IPS-NIHi11 (cell line): Measurements from ENCODE around the gene DMXL1.

ENCODE experiments used
- DNase-seq: peaks from one replicate; pipeline ENCODE4 v3.0.0; 2012; ENCODE audit warnings: mixed read lengths, low spot score

DMXL1 gene, protein sequence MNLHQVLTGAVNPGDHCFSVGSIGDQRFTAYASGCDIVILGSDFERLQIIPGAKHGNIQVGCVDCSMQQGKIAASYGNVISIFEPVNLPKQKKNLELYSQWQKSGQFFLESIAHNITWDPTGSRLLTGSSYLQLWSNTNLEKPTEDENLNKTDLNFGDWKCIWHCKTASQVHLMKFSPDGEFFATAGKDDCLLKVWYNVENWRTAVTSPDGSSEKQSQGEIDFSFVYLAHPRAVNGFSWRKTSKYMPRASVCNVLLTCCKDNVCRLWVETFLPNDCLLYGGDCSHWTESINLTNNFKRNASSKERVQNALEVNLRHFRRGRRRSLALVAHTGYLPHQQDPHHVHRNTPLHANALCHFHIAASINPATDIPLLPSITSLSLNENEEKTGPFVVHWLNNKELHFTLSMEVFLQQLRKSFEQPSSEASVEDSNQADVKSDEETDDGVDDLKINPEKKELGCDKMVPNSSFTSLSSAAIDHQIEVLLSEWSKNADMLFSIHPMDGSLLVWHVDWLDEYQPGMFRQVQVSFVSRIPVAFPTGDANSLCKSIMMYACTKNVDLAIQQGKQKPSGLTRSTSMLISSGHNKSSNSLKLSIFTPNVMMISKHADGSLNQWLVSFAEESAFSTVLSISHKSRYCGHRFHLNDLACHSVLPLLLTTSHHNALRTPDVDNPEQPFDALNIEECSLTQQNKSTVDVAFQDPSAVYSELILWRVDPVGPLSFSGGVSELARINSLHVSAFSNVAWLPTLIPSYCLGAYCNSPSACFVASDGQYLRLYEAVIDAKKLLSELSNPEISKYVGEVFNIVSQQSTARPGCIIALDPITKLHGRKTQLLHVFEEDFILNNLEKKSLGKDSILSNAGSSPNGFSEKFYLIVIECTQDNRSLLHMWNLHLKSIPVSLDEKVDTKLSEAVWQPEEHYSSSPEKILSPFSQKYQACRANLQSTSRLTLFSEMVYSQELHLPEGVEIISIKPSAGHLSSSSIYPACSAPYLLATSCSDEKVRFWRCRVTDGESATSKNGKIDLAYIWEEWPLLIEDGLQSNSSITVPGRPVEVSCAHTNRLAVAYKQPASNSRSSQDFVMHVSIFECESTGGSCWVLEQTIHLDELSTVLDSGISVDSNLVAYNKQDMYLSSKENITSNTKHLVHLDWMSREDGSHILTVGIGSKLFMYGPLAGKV (N-terminal part only)

DNA sequence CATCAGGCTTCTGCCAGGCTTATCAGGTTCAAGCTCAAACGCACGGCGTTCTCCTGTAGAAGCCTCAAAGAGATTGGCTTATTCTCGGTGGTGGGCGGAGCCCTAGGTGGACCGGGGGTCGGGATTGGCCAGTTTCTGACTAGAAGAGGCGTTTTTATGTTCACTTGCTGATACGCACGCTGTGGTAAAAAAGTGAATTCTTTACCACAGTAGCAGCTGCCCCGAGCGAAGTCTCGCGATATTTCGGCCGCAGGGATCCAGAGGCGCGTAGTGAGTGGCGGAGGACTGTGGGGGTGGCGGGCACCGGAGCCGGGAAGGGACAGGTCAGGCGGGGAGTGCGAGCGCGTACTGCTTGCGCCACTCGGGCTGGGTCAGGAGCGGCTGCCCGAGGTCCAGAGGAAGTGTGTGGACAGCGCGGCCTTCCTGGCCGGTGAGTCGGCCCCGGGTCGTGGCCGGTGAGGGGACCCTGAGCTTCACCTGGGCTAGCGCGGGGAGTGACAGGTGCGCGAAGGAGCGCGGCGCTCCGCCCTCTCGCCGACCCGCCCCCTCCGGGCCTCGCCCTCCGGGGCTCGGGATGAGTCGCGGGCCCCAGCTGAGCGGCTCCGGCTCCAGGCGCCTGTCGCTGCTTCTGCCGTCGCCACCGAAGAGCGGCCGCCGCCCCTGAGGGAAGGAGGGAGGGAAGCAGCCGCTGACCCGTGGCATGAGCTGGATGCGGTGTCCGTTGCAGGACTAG is at the start of gene DMXL1:
Gene DMXL1, plus strand, starts transcription at position 260 of the 733 bp plus-strand sequence. CDS start 483 bp downstream, outside the sequence.
- DNase-seq = peak; percentile 86

DNA sequence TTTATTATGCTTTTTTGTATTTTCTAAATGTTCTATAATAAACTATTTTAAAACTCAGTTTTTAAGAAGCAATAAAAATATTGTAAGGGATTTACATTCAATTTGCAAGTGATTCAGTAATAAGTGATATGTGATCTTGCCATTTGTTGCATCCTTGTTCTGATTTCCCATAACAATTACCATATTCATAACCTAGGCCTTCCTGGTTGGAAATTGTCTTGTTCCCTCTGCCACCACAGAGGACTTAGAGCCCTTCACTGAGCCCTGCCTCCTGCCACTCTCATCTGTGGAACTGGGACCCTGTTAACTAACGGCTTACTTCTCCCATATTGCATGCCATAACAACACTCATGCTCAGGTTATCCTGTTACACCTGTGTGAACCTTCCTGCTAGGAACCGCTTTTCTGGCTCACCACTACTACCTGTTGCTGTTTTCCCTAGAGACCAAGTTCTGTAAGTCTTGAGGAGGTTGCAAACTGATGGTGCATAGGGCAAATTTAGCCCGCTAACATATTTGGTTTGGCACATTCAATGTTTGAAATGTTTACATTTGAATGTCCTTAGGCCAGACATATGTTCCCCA is 49.6 kb upstream of the DMXL1 start:
- no peak for DNase-seq

DNA sequence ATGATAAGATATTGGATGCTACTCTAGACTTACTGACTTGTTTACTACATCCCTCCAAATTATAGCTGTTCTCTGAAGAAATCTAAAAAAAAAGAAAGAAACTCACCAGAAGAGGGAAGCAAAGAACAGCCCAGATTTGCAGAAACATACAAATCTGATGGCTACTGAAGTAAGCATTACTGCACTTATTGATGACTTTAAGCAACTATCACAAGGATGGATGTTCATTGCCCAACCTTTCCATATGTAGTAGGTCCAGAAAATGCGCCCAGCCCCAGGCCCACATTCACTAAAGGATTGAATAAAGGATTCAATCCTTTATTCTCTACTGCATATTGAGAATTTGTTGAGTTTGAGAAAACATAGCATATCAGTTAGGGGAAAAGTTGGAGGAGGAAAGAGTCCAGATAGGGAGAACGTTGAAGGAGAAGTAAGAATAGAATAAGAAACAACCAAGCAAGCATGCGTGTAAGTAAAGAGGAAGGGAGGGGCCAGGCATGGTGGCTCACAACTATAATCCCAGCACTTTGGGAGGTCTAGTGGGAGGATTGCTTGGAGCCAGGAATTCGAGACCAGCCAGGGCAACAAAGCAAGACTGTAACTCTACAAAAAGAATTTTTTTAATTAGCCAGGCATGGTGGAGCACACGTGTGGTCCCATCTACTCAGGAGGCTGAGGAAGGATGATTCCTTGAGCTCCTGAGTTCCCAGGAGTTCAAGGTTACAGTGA is 48.7 kb upstream of the DMXL1 start:
- DNase-seq = peak; percentile 41

DNA sequence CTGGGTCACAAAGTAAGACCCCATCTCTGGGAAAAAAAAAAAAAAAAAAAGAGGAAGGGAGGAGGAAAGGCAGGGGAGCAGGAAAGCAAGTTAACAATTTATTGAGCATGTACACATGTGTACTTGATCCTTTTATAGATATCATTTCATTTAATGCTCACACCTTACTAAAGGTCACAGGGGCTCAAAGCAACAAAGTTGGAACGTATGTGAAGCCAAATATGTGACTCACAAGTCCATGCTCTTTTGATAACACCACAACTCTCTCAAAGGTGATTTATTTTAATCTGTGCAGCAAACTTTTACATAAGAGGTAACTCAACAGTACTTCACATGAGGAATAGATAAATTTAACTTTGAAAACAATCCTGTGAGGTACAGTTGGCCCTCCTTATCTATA is 48.1 kb upstream of the DMXL1 start:
- DNase-seq = no peak

DNA sequence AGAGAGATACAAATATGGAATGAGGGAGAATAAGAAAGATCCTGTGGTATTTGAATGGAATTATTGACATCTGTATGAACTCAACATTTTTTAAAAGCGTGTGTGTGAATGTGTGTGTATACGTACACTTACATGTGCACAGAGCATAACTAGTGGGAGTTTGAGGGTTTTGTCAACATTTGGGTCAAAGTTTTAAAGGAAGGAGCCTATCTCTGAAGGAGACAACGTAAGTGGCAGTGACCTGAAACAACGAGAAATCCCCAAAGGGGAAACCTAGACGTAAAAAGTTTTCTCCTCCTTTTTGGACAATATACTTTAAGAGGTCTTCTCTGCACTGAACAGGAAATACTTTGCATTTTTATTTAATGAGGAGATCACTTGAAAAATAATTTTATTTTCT is 42.3 kb upstream of the DMXL1 start:
- no peak for DNase-seq

DNA sequence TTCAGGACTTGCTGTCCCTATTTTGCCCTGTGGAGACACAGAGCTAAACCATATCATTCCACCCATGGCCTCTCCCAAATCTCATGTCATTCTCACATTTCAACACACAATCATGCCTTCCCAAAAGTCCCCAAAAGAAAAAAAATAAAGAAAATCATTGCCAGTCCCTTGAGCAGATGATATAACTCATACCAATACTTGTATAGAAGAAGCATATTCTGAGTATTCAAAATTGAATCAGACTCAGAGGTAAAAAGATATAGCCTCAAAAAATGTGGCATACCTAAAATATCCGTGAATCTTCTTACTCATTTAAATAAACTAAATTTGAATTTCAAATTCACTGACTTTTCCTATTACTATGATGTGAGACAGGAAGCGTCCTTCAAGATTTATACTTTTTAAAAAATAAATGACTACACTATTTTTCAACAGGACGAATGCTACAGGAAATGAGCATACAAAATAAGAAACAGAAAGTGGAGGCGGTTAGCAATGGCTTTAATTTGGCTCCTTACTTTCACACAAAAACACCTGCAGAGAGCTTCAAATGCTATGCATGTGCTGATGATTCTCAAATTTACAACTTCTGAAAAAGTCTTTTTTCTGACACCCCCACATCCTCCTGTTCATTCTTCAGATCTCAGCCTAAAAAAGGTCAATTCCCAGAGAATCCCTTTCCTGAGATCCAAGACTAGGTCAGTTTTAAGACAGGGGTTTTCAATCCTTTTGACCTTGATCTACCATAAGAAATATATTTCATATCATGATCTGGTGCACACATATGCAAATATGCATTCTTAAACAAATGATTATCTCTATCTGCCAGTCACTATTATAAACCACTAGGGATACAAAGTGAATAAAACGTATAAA is 39.6 kb upstream of the DMXL1 start:
- DNase-seq = no peak

DNA sequence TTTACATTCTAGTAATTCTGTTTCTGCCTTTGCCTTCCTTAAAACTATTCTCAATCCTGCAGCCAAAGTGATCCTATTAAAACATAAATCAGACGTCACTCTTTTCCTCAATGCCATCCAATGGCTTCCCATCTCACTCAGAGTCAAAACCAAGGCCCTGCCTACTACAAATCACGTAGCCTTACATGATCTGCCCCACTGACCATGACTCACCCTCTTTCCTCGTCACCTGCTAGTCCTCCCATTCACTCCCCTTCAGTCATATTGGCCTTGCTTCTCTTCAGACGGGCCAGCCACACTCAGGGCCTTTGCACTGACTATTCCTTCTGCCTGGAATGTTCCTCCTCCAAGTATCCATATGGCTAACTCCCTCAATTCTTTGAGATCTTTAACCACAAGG is 39.0 kb upstream of the DMXL1 start:
- DNase-seq = no peak

DNA sequence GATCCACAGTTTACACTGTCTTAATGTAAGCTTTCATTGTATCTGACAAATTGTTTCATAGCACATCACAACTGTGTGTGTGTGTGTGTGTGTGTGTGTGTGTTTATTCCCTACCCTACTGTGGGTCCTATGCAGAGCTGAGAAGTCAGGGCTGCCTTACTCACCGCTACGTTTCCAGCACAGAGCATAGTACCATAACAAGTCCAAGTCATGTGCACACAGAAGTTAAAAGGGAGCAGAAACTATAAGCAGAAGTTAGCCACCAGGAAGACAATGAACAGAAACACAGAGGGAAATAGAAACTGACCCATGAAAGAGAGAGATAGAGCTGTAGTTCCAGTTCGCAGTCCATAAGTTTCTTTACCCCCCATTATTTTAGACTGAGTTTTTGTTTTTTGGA is 38.2 kb upstream of the DMXL1 start:
- no peak for DNase-seq

DNA sequence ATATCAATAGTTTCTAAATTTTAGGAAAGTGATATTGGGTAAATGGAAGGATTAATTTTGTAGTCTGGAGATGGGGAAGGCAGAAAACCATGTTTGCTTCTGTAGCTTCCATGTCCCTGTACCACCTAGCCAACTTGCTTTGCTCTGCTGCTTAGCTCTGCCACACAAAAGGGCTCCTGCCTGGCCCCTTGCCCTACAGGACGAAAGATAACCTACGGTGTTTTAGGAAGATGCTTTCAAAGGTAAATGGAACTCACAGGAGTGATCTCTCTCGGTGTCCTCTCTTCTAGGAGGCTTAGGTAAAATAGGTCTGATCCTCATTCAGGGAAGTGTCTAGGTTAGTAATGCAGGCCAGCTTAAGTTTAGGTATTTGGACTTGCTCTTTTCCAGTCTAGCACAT is 37.8 kb upstream of the DMXL1 start:
- DNase-seq = no peak

DNA sequence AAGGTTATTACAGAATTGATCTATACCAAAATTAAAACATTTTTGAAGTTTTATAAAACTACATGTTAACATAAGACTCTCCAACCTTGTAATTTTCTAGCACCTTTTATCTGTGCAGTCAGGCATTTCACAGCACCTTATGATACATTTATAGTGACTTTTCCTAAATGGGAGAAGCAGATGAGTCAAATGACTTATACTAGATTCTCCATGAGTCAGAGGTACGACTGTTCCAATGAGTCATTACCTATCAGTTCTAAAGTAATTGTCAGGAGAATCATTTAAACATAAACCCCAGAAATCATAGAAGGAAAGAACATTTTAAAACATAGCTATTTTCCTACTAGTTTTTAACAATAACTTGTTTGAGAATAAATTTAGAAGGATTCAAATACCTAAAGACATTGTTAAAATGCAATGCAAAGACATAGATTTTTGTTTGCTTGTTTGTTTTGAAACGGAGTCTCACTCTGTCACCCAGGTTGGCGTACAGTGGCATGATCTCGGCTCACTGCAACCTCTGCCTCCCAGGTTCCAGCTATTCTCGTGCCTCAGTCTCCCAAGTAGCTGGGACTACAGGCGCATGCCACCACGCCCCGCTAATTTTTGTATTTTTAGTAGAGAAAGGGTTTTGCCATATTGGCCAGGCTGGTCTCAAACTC is 34.7 kb upstream of the DMXL1 start:
- no peak for DNase-seq

DNA sequence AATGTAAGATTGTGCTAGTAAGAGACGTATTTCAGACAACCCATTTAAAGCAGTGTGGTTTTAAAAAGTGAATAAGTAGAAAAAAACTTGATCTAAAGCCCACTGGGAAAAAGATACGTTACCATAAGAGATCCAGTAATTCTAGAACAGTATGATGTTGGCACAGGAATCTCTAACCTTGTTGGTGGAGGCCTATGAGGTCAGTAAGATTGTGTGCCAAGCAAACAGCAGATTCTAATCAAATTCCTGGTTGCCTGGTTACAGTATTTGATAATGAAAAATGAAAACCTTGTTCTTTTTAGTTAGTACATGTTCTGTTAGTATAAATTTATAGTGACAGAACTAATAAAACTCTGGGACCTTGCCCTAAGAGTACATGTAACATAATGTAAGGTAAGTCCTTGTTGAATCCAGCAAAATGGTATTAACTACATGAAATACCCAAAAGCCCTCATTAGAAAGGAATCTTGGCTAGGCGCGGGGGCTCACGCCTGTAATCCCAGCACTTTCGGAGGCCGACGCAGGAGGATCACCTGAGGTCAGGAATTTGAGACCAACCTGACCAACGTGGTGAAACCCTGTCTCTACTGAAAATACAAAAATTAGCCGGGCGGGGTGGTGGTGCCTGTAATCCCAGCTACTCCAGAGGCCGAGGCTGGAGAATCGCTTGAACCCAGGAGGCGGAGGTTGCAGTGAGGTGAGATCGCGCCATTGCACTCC is 33.2 kb upstream of the DMXL1 start:
- no peak for DNase-seq

DNA sequence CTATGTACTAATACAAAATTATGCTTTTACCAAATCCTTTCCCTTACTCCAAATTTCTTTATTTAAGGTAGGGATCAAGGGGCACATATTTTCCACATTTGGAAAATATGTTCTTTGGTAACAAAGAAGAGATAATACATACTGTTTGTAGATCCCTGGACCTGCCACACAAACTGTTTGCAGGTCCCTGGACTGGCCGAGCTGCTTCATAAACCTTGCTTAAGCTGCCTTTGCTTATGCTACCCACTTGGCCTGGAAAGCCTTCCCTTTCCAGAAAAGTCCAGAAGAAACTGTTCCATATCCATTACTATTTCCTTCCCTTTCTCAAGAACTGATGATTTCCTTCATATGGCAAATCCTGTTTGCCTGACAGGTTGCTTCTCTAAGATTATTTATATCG is 22.6 kb upstream of the DMXL1 start:
- no peak for DNase-seq

DNA sequence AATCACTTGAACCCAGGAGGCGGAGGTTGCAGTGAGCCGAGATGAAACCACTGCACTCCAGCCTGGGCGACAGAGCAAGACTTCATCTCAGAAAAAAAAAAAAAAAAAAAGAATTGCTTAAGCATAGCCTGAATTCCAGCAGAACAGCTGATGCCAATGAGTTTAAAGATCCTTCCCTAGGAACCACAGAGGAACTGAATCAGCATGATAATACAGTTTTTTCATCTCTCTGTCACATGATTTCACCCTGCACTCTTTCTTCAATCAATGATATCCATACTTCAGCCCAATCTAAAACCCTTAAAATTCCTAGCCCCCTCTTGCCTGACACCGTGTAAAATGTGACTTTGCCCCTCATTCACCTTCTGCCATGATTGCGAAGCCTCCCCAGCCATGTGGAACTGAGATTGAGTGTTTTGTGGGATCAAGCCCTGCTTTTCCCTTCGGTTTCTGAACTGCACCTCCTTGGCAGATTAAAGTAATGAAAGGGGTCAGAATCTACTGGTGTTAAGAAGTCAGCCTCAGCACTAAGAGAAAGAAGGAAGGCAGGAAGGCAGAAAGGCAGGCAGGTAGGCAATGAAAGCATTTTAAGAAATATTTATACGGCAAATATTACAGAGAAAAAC is 20.9 kb upstream of the DMXL1 start:
- peak; percentile 37 for DNase-seq

DNA sequence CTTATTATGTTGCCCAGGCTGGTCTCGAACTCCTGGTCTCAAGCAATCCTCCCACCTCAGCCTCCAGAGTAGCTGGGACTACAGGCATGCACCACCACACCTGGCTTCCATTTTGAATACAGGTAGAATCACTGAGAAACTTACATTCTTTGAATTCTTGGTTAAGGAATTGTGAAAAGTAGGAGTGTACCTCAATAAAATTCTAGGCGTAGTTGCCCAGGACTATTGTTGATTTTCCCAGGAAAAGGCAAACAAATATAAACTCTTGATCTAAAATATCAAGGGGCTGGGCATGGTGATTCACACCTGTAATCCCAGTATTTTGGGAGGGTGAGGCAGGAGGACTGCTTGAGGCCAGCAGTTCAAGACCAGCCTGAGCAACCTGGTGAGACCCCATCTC is 16.8 kb upstream of the DMXL1 start:
- DNase-seq = no peak

DNA sequence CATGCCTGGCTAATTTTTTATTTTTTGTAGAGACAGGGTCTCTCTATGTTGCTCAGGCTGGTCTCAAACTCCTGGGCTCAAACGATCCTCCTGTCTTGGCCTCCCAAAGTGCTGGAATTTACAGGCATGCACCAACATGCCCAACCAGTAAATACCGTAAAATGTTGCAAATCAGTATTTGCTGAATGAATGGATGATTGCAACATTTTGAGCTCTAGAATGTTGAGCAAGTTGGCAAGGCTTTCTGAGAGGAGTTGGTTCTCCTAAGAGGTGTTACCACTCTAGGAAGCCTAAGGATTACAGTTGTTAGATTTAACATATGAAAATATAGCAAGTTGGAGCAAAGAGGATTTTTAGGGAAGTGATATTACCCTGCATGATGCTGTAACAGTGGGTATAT is 15.6 kb upstream of the DMXL1 start:
- no peak for DNase-seq

DNA sequence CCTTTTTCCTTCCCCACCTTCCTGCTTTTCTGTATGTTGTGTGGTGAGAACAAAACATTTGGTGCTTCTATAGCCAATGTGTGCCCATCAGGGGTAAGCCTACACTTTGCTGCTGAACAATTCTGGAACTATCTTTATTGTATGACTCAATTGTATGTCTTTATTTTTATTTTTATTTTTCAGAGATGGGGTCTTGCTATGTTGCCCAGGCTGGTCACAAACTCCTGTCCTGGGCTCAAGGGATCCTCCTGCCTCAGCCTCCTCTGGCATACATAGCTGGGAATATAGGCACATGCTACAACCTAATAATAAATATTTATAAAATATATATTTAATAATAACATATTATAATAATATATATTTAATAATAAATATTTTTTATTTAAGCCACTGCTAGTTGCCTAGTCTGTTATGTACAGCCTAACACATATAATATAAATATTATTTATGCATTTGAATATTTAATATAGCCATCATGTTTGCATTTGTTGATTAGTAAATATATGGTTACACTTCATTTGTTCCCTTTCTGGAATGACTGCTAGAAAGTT is 11.8 kb upstream of the DMXL1 start:
- no peak for DNase-seq

DNA sequence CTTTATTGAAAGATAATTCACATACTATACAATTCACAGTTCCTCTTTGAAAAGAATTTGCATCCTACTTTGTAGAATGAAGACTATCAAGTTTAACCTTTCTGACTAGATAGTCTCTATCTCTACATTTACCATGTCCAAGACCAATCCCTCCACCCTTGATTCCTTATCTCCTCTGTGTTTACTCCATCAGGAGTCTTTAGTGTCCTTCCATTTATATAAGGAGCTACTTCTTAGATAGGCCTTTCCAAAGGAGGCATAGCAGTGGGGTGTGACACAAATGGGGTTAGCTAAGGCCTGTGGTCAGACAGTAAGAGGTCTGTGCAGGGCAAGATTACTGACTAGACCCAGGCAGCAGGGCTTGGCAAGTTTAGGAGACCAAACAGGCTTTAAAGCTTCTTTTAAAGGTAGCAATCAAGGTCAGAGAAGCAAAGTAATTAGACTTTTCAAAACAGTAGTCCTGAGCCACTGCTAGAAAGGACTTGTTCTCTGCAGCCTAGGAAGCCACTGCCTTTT is 11.1 kb upstream of the DMXL1 start:
- DNase-seq = no peak
